Amniotic stem cell (primary cell): ENCODE data around the gene PANX1.
A peak's percentile ranks its signal among the peaks of the same experiment; 100 is the strongest.
"Not testable (repeated sequence)": the region's sequence is repeated elsewhere in the genome, so short reads cannot be mapped to it uniquely, and the experiment has no call there.

ENCODE experiments used
- DNase-seq: peaks from one replicate; lab custom pipeline; 2025; lab: John Stamatoyannopoulos, UW

The PANX1 gene, protein sequence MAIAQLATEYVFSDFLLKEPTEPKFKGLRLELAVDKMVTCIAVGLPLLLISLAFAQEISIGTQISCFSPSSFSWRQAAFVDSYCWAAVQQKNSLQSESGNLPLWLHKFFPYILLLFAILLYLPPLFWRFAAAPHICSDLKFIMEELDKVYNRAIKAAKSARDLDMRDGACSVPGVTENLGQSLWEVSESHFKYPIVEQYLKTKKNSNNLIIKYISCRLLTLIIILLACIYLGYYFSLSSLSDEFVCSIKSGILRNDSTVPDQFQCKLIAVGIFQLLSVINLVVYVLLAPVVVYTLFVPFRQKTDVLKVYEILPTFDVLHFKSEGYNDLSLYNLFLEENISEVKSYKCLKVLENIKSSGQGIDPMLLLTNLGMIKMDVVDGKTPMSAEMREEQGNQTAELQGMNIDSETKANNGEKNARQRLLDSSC

DNA sequence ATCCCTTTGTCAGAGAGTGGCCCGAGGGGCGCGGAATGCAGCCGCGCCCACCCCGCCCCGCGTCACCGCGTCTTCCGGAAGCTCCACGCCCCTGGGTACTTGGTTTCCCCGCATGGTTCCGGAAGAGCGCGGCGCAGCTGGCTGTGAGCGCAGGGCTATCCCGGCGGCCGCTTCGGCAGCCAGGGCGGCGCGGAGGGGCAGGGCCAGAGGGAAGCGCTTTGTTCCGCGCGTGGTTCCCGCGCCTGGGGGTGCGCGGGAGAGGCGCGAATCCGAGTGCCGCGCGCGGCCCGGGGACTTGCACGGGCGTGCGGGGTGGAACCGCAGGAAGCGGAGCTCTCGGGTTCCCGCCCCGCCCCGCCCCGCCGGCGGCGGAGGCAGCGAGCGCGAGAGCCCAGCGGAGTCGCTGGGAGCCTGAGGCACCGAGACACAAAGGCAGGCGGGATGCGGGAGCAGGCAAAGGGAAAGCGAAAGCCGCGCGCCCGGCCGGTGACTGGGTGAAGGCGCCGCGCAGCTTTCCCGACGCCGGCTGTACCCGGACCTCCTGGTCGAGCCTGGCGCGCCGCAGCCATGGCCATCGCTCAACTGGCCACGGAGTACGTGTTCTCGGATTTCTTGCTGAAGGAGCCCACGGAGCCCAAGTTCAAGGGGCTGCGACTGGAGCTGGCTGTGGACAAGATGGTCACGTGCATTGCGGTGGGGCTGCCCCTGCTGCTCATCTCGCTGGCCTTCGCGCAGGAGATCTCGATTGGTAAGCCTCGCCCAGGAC lies at the start of gene PANX1:
TSS of gene PANX1 (plus strand) at position 96 of the 766 bp plus-strand sequence. CDS start at position 568, 472 bp downstream.
- peak; percentile 73 for DNase-seq

DNA sequence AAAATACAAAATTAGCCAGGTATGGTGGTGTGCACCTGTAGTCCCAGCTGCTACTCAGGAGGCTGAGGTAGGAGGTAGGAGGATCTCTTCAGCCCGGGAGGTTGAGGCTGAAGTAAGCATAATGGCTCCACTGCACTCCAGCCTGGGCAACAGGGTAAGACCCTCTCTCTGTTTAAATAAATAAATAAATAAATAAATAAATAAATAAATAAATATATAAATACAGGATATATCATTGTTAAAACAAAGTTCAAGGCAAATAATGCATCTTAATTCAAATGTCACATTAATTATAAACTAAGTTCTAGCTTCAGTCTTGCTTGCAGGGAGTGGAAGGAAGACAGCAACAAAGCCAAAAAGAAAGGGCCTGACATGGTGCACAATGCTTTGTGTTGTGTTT lies 44.5 kb upstream of the PANX1 start:
- no peak for DNase-seq

DNA sequence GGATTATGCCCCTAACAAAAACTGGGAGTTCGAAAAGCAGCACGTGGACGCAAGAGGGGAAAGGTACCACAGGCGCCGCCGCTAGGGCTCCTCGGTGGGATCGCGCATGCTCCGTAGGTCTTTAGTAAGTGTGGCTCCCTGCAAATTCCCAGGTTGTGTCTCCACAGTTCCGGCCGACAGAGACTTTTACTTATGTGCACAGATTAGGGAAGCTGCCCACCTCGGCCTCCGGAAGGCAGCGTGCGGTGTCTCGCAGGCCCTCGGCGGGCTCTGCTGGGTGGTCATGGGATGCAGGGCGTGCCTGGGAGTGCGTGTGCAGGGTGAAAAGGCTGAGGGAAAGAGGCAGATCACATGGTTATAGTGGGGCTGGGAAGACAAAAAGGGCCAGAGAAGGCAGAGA lies 39.7 kb upstream of the PANX1 start:
- no peak for DNase-seq

DNA sequence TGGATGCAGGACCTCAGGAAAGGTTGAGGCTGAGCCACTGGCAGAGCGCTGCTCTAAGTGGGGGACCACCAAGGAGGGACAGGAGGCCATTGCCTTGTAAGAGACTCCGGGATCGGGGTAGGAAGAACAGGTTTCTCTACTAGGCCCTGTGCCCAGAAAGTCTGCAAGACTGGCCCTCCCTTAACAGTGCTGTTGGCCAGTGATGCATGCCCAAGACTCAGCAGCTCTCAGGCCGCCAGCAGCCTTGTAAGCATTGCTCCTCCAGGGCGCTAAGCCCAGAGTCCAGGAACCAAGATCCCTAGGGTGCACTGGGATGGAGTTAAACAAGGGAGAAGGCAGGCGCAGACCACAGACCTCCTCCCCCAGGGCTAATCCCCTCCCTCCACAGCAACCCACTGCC lies 39.3 kb upstream of the PANX1 start:
- no peak for DNase-seq

DNA sequence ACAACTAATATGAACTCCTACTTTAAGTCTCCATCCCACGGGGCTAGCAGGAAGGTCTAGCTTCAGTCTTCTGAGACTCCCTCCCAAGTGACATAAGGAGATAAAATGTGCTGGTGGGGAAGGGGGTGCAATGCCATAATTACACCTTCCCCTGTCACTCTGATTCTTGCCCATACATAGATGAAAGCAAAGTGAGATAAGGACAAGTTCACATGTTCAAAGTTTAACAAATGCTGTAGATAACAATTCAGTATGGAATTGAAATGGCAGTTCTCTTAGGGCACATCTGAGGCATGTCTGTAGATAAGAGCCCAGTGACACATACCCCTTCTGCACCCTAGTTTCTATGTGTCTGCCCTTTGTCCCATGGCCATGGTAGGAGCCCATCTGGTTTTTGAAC lies 38.2 kb upstream of the PANX1 start:
- no peak for DNase-seq

DNA sequence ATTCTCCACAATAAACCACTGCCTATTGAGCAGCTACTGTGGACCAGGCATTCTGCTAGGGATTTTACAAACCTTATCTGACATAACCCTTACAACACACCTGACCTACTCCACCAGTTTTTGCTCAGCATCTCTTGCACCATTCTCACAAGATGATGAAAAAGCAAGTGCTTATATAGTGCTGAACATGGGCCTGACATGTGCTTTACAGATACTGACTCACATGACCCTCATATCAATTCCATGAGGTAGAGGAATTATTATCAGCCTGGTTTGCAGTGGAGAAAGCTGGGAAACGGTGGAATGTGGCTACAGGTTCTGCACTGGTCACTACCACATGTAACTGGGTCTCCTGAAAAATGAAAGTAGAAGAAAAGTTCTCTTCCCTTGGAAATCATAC lies 37.5 kb upstream of the PANX1 start:
- DNase-seq = no peak

DNA sequence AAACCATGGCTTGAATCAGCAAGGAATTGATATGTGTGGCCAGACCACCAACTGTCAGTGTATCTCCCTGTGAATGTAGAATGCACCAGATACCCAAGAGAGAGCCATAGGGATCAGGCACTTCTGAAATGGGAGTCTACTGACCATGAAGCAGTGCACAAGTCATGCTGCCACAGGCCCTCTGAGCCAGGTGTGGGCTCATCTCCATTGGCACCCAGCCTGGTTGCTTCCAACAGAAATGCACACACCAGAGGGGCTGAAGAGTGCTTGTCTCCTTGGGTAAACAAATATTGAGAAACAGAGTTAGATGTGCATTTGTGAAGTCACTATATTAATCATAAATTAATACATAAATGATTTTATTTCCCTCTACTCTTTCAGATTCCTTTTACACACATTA lies 28.4 kb upstream of the PANX1 start:
- no peak for DNase-seq

DNA sequence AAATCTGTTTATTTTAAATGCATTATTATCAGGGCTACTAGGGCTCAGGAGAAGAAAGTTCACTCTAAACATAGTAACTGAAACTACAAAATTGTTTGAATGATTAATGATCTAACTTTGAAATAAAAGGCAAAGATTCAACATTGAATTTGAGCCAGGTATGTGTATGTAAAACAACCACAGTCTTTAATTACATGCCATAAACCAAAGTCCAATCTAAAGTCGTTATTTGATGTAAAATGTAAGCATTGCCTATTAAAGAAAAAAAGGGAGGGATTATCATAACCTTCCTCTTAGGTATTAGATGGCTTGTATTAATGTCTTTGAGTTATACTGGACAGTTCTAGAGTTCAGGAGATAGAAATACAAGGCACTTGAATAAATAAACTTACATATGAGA lies 25.2 kb upstream of the PANX1 start:
- DNase-seq = no peak

DNA sequence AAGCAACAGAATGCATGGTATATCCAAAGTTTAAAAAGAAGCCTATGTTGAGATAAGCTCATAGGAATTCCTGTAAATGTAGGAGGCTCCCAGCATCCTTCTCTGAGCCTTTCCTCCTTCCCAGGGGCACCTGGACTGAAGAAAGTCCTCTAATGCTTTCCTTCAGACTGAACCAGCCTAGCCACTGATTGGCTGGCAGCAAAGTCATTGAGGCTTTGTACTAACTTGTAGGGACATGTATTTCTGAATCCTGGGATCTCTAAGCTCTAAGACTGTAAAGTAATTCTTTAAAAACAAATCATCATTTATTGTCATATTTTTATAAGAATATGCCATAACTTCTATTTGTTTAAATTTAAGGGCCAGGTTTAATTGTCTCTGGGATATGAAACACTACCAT lies 23.9 kb upstream of the PANX1 start:
- DNase-seq = no peak

DNA sequence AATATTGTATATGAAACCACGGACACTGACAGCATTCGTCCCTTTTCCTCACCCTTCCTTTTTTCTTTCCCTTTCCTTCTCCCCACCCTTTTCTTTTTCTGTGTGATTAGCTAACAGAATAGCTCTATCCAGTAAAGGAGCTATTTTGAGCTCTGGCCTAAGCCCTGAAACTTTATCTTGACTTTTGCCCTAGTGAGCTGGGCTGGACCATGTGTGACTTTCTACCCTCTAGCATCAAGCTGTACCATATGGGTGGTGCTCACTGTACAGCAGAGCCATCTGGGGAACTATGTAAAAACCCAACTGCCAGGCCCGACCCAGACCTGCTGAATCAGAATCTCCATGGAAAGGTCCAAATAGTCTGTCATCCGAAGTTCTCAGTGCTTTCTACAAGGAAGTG lies 21.9 kb upstream of the PANX1 start:
- DNase-seq = no peak

DNA sequence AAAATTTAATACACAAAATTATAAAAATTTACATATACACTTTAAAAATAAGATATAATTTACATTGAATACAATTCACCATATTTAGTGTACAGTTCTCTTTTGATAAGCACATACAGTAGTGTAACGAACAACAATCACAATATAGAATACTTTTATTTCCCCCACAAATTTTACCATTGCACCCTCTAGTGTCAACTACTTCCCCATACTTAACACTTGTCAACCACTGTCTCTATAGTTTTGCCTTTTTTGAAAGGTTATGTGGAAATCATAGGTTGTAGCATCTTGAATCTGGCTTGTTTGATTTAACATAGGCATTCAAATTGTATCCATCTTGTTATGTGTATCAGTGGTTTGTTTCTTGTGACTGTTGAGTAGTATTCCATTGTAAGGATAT lies 21.3 kb upstream of the PANX1 start:
- no peak for DNase-seq

DNA sequence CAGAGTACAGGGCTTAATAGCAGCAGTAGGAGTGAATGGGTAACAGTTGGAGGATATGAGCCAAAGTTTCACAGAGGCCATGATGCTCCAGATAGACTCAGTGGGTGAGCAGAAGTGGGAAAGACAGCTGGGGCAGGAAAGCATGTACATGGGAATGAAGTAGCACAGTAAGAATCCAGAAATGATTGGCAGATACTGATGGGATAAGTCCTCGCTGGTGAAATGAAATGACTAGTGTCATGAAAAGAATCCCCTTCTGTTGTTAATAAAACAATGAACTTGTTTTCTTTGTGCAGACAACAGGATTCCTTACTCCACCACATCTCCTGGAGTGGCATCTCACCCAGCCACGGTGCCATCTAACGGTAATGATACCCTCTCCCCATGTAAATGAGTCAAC lies 17.4 kb upstream of the PANX1 start:
- DNase-seq = no peak

DNA sequence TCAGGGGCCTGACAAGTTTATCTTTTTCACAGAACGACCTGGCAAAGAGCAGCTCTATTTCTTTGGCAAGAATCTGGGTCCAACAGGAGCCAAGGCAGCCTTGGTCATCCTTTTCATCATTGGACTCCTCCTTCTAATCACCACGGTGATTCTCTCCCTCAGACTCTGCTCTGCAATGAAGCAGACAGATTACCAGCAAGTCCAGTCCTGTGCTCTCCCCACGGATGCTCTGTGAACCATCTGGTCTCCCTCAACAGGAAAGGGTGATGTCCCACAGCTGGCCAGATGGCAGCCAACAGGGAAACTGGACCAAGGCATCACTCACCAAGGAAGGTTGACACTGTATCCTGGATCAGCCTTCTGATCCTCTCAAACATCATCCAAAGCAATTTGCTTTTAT lies 17.0 kb upstream of the PANX1 start:
- no peak for DNase-seq

DNA sequence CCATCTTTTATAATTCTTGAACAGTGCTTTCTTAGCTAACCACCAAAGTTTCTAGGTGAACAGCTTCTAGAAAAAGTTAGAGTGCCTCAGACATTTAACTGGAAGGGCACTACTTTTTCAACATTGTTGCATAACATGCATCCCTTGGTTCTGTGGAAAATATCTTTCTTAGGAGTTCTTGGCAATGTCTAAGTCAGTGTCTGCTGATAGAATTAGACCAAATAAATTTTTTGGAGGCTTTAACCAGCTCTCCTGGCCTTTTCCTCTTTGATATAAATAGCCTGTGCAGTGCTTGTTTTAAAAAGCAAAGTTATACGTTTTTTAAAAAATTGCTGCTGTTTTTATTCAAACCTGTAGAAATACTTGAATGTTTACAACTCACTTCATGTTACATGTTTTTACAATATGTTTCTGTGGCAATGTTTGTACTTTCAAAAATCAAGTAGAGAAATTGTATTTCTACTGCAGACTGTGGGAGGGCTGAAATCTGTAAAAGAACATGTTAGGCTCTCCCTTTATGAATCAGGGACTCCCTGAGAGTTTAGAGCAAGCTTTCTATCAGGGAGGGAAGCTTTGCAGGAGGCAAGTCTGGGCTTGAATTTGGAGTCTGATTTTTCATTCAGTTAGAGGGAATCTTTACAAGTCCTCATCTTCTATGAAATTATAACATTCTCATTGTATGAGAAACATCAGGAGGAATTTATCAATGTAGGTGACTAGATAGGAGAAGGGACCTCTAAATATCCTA lies 16.3 kb upstream of the PANX1 start:
- no peak for DNase-seq

DNA sequence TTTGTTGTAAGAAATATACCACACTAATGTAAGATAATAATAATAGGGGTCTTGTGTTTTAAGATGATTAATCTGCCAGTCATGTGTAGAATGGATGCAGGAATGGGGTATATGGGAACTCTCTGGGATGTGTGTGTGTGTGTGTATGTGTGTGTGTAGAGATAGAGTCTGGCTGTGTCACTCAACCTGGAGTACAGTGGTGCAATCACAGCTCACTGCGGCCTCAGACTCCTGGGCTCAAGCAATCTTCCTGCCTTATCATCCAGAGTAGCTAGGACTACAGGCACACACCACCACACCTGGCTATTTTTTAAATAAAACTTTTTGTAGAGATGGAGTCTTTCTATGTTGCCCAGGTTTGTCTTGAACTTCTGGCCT lies 11.5 kb upstream of the PANX1 start:
- no peak for DNase-seq

DNA sequence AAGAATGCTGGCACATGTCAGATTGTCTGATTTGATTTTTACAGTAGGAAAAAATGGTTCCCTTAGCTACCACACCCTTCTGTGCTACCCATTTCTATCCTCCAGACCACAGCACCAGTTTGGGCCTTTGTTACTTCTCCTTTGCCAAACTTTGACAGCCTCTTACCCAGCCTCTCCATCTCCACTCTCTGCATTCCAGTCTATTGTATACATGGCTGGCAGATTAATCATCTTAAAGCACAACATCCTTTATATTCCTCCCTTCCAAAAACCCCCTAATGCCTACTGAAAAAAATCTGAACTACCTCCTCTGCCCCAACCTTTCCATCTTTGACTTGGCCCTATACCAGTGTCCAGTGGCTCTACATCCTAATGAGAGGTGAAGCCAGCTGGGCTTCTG lies 10.8 kb upstream of the PANX1 start:
- no peak for DNase-seq

DNA sequence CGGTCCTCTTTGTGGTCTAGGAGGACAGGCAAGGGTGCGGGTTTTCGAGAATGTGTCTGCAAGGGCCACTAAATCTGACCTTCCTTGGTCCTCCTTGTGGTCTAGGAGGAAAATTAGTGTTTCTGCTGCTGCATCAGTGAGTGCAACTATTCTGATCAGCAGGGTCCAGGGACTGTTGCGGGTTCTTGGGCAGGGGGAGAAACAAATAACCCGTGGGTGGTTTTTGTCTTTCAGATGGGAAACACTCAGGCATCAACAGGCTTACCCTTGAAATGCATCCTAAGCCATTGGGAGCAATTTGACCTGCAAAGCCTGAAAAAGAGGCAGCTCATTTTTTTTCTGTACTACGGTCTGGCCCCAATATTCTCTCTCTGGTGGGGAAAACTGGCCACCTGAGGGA lies 9.0 kb upstream of the PANX1 start:
- DNase-seq = not testable (repeated sequence)

DNA sequence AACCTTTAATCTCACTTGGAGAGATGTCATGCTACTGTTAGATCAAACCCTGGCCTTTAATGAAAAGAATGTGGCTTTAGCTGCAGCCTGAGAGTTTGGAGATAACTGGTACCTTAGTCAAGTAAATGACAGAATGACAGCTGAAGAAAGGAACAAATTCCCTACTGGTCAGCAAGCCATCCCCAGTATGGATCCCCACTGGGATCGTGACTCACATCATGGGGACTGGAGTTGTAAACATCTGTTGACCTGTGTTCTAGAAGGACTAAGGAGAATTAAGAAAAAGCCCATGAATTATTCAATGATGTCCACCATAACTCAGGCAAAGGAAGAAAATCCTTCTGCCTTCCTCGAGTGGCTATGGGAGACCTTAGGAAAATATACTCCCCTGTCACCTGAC lies 8.1 kb upstream of the PANX1 start:
- not testable (repeated sequence) for DNase-seq

DNA sequence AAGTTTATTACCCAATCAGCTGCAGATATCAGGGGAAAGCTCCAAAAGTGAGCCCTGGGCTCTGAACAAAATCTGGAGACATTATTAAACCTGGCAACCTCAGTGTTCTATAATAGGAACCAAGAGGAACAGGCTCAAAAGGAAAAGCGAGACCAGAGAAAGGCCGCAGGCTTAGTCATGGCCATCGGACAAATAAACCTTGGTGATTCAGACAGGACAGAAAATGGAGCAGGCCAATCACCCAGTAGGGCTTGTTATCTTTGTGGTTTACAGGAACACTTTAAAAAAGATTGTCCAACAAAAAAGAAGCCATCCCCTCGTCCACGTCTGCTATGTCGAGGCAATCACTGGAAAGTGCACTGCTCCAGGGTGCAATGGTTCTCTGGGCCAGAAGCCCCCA lies 7.7 kb upstream of the PANX1 start:
- DNase-seq = peak; percentile 17

DNA sequence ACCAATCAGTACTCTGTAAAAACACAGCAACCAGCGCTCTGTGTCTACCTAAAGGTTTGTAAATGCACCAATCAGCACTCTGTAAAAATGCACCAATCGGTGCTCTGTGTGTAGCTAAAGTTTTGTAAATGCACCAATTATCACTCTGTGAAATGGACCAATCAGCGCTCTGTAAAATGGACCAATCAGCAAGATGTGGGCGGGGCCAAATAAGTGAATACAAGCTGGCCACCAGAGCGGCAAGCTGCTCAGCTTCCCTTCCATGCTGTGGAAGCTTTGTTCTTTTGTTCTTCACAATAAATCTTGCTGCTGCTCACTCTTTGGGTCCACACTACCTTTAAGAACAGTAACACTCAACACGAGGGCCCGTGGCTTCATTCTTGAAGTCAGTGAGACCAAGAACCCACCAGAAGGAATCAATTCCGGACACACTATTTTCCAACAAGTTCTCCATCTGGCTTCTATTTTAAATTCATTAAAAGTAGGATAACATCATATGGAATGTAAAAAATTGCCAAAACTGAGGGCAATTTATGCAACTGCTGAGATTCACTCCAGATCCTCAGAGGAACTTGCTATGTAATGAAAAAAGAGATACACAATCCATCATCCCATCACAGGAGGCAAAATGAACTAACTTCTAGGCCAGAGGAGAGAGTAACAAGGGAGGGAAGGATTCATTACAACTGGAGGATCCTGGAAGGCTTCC lies 3.1 kb upstream of the PANX1 start:
- no peak for DNase-seq

DNA sequence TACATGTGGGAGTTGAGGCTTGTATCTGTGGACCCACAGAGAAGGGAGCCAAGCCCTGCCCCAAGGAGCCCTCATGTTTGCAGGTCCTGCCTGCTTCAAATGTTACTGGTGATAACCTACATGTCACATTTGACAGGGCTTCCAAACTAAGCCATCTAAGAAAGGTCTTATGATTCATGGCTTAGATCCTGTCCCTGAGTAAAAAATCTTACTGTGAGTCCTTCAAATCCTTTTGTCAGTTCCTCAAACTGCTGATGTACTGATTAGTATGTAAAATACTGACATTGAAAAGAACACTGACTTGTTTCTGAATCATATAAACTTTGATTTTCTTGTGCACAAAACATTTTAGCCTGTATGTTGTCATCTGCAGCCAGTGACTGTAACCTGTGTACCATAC lies 1.0 kb upstream of the PANX1 start:
- no peak for DNase-seq

DNA sequence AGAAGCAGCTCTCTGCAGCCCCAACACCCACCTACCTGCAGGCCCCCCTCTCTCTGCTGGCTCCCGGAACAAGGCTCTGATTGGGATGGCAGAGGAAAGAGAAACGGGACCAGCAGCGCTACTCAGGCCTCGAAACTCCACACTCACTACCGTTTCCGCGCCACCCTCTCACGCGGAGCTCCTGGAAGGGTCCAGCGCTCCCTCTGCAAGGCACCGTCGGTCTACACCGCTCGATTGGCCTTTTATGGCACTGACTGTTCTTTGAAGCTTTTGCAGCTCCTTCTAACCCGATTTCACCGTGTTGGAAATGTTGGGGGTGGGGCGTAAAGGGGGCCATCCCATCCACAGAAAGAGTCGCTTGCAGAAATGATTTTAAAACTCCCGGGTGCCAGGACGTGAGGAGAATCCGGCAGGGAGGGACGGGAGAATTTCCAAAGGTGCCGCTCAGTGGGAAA lies 323 bp upstream of the PANX1 start:
- DNase-seq = no peak
